Ishikawa (cell line): ENCODE results near the gene FSHR.

ENCODE experiments used
- CEBPB ChIP-seq: IDR thresholded peaks from 2 replicates; pipeline ENCODE4 v1.6.1; 2012
- EGR1 ChIP-seq: IDR thresholded peaks from 2 replicates; pipeline ENCODE4 v1.6.1; 2012
- EP300 ChIP-seq: IDR thresholded peaks from 2 replicates; pipeline ENCODE4 v1.6.1; 2012; ENCODE audit warnings: borderline replicate concordance
- TAF1 ChIP-seq: IDR thresholded peaks from 2 replicates; pipeline ENCODE4 v1.6.1; 2012; ENCODE audit warnings: low read depth, mild to moderate bottlenecking
- TCF12 ChIP-seq: IDR thresholded peaks from 2 replicates; pipeline ENCODE4 v1.6.1; 2012; ENCODE audit warnings: low read depth
- TF ChIP-seq, protein P1 (sequence below): IDR thresholded peaks from 2 replicates; pipeline ENCODE4 v1.6.1; 2012
- TF ChIP-seq, protein P2 (sequence below): IDR thresholded peaks from 2 replicates; pipeline ENCODE4 v1.6.1; 2012; ENCODE audit warnings: low read depth, mild to moderate bottlenecking

GRCh38 chr2:48933828-48934497 lies 220.4 kb downstream of the FSHR start:
- no peak for TF ChIP-seq TCF12
- no peak for TF ChIP-seq TAF1
- TF ChIP-seq, protein P1, sequence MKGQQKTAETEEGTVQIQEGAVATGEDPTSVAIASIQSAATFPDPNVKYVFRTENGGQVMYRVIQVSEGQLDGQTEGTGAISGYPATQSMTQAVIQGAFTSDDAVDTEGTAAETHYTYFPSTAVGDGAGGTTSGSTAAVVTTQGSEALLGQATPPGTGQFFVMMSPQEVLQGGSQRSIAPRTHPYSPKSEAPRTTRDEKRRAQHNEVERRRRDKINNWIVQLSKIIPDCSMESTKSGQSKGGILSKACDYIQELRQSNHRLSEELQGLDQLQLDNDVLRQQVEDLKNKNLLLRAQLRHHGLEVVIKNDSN, result no peak
- no peak for TF ChIP-seq EGR1
- TF ChIP-seq, protein P2, sequence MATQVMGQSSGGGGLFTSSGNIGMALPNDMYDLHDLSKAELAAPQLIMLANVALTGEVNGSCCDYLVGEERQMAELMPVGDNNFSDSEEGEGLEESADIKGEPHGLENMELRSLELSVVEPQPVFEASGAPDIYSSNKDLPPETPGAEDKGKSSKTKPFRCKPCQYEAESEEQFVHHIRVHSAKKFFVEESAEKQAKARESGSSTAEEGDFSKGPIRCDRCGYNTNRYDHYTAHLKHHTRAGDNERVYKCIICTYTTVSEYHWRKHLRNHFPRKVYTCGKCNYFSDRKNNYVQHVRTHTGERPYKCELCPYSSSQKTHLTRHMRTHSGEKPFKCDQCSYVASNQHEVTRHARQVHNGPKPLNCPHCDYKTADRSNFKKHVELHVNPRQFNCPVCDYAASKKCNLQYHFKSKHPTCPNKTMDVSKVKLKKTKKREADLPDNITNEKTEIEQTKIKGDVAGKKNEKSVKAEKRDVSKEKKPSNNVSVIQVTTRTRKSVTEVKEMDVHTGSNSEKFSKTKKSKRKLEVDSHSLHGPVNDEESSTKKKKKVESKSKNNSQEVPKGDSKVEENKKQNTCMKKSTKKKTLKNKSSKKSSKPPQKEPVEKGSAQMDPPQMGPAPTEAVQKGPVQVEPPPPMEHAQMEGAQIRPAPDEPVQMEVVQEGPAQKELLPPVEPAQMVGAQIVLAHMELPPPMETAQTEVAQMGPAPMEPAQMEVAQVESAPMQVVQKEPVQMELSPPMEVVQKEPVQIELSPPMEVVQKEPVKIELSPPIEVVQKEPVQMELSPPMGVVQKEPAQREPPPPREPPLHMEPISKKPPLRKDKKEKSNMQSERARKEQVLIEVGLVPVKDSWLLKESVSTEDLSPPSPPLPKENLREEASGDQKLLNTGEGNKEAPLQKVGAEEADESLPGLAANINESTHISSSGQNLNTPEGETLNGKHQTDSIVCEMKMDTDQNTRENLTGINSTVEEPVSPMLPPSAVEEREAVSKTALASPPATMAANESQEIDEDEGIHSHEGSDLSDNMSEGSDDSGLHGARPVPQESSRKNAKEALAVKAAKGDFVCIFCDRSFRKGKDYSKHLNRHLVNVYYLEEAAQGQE, result no peak
- TF ChIP-seq CEBPB, result no peak
- TF ChIP-seq EP300, result no peak
